HEK293T (cell line): ENCODE measurements around the gene CDH13.

Experiments
- FOXM1 ChIP-seq: fragments of 450-650 bp; IDR thresholded peaks from 2 replicates; pipeline ENCODE4 v1.6.1; 2017; ENCODE audit warnings: mild to moderate bottlenecking, borderline replicate concordance
- LEF1 ChIP-seq: fragments of 450-650 bp; IDR thresholded peaks from 2 replicates; pipeline ENCODE4 v1.6.1; 2017; ENCODE audit warnings: mild to moderate bottlenecking, borderline replicate concordance
- SP1 ChIP-seq: fragments of 450-650 bp; IDR thresholded peaks from 2 replicates; pipeline ENCODE4 v1.6.1; 2017
- SUZ12 ChIP-seq: fragments of 450-650 bp; IDR thresholded peaks from 2 replicates; pipeline ENCODE4 v1.6.1; 2016; ENCODE audit warnings: mild to moderate bottlenecking

DNA sequence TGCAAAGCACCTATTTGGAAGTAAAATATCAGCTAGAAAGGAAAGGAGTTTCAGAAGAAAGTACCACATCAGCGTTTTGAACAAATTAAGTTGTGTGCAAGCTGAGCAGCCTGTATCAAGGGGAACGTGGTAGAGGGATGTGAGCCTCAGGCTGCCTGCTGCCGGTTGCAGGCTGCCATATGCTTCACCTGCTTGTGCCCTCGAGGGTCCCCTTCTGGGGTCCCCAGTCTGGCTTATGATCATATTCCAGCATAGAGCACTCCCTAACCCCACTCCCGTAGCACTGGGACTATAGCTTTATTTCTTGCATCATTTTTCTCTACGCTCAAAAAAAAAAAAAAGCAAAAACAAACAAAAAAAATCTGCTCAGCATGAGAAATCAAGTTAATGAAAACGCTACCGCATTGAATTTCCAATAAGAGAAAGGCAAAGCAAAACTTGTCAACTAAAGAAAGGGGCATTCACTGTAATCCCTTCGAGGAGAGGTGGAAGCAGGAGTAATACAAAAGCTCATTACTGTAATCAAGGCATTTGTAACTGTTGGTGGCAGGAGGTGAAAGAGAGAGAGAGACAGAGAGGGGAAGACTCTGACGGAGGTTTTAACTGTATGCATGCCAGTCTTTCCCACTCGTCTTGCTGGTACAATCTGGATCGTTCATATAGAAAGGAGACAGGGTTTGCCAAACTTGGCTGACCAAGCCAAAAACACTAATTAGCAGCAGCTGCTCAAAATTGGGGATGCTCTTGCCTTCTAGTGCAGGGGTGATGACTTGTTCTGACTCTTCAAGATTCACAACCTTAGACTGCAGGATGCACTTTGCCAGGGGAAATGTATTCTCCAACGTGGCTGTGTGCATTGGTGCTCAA lies 922.8 kb downstream of the CDH13 start:
- TF ChIP-seq SUZ12 (no peak), FOXM1 (no peak), LEF1 (no peak), SP1 (no peak)
